GM19351 (cell line): ENCODE measurements around the gene KCNAB1.

Source experiments
- ATAC-seq: cut with Tn5 transposase; IDR thresholded peaks from one replicate; pipeline ENCODE4 v1.9.1; 2021; ENCODE audit warnings: mild to moderate bottlenecking, moderate library complexity; ENCODE audit not compliant: unreplicated experiment

KCNAB1 gene

GRCh38 chr3:156137397-156137796 lies 17.0 kb downstream of the KCNAB1 start:
- ATAC-seq: peak; percentile 49

- ATAC-seq: no peak
These were observed 19.7 kb downstream of the KCNAB1 start for GRCh38 chr3:156140001-156140595.

GRCh38 chr3:156142702-156143101 lies 22.3 kb downstream of the KCNAB1 start:
- ATAC-seq: no peak

- ATAC-seq: no peak
These were observed 22.8 kb downstream of the KCNAB1 start for GRCh38 chr3:156143136-156143535.

- no peak for ATAC-seq
These were observed 23.7 kb downstream of the KCNAB1 start for GRCh38 chr3:156144060-156144459.

GRCh38 chr3:156145866-156146265 lies 25.5 kb downstream of the KCNAB1 start:
- ATAC-seq: no peak

- no peak for ATAC-seq
These were observed 28.1 kb downstream of the KCNAB1 start for GRCh38 chr3:156148345-156148945.

- no peak for ATAC-seq
These were observed 28.6 kb downstream of the KCNAB1 start for GRCh38 chr3:156148946-156149381.

- peak; percentile 65 for ATAC-seq
These were observed 29.5 kb downstream of the KCNAB1 start for GRCh38 chr3:156149876-156150275.

- peak; percentile 48 for ATAC-seq
These were observed 30.2 kb downstream of the KCNAB1 start for GRCh38 chr3:156150434-156151066.

GRCh38 chr3:156151824-156152428 lies 31.5 kb downstream of the KCNAB1 start:
- peak; percentile 48 for ATAC-seq

- no peak for ATAC-seq
These were observed 38.4 kb downstream of the KCNAB1 start for GRCh38 chr3:156158656-156159295.

- peak; percentile 75 for ATAC-seq
These were observed 40.3 kb downstream of the KCNAB1 start for GRCh38 chr3:156160647-156161046.

- peak; percentile 37 for ATAC-seq
These were observed 40.8 kb downstream of the KCNAB1 start for GRCh38 chr3:156161172-156161571.

GRCh38 chr3:156163848-156164247 lies 43.5 kb downstream of the KCNAB1 start:
- ATAC-seq: no peak

- no peak for ATAC-seq
These were observed 46.4 kb downstream of the KCNAB1 start for GRCh38 chr3:156166808-156167207.

- ATAC-seq: no peak
These were observed 50.2 kb downstream of the KCNAB1 start for GRCh38 chr3:156170571-156170970.

- no peak for ATAC-seq
These were observed 51.2 kb downstream of the KCNAB1 start for GRCh38 chr3:156171281-156172267.

- no peak for ATAC-seq
These were observed 52.2 kb downstream of the KCNAB1 start for GRCh38 chr3:156172536-156172935.

- no peak for ATAC-seq
These were observed 54.0 kb downstream of the KCNAB1 start for GRCh38 chr3:156174229-156174847.
